Activated CD4-positive, alpha-beta memory T cell treated with anti-CD3 and anti-CD28 coated beads, Interleukin-2, amount 10 ng/mL, durations not matched to agents 7 days and 5 days (primary cell): ENCODE measurements around the gene INTU. TPM values are rescaled to one million over a fixed set of nuclear protein-coding genes. Genes with fewer than 3 reads are reported as not detected.

Source experiments
- total RNA-seq, 2 experiments: library from RNA; stranded (reverse); gene quantifications; one replicate each; pipeline ENCODE4 v1.2.3, GENCODE V29; 2021

The INTU gene
- total RNA-seq, 2 experiments from 2014 or later, result not detected

Other genes with a start within 250 kb of the INTU start
- gene SLC25A31, start 97.4 kb downstream of the INTU start, total RNA-seq, result not detected
- gene HSPA4L, start 149.4 kb downstream of the INTU start, total RNA-seq, result under 1 TPM; 0.30 to 0.33 TPM
- 10 to 100 TPM; 43.8 to 45.7 TPM for gene PLK4, start 247.9 kb downstream of the INTU start, total RNA-seq